K562 (cell line): Measurements from ENCODE around the gene CXCR2. TPM values are rescaled to one million over a fixed set of nuclear protein-coding genes. Genes with fewer than 3 reads are reported as not detected.

Experiments
- ARID3A ChIP-seq: IDR thresholded peaks from 2 replicates; pipeline ENCODE4 v1.6.1; 2012; ENCODE audit warnings: low read depth, low read length, improper control_type of control experiment, borderline replicate concordance
- DPF2 ChIP-seq: fragments of 450-650 bp; IDR thresholded peaks from 2 replicates; pipeline ENCODE4 v1.6.1; 2016
- E2F8 ChIP-seq: fragments of 450-650 bp; IDR thresholded peaks from 2 replicates; pipeline ENCODE4 v1.7.1; 2018; ENCODE audit warnings: mild to moderate bottlenecking, low read depth; ENCODE audit not compliant: partially characterized antibody
- FOXP1 ChIP-seq: sonication (generic); formaldehyde crosslinking; IDR thresholded peaks from 2 replicates; pipeline ENCODE4 v1.8.0; 2022; ENCODE audit warnings: mild to moderate bottlenecking, missing genetic modification reagents
- HDAC1 ChIP-seq, 2 experiments: fragments of 450-650 bp; IDR thresholded peaks; 2 replicates each; pipeline ENCODE4 v1.6.1; 2016 to 2017; ENCODE audit warnings: inconsistent platforms in 1 of 2, mild to moderate bottlenecking in 1 of 2, moderate library complexity in 1 of 2
- KAT8 ChIP-seq: fragments of 450-650 bp; IDR thresholded peaks from 2 replicates; pipeline ENCODE4 v1.6.1; 2016; ENCODE audit warnings: low read depth, mild to moderate bottlenecking
- NFIC ChIP-seq: fragments of 450-650 bp; IDR thresholded peaks from 2 replicates; pipeline ENCODE4 v1.6.1; 2017; ENCODE audit warnings: mild to moderate bottlenecking, inconsistent platforms
- PKNOX1 ChIP-seq: fragments of 450-650 bp; IDR thresholded peaks from 2 replicates; pipeline ENCODE4 v1.6.1; 2016
- POLR2AphosphoS5 ChIP-seq: IDR thresholded peaks from 2 replicates; pipeline ENCODE4 v1.6.1; 2011; ENCODE audit warnings: mild to moderate bottlenecking, low read depth, low read length, moderate library complexity; ENCODE audit not compliant: control insufficient read depth, insufficient read depth
- SMC3 ChIP-seq: conservative IDR thresholded peaks from 2 replicates; pipeline ENCODE4 v1.6.1; 2011; ENCODE audit warnings: low read depth, low read length, improper control_type of control experiment; ENCODE audit not compliant: insufficient read depth
- SP2 ChIP-seq: IDR thresholded peaks from 2 replicates; pipeline ENCODE4 v1.6.1; 2011; ENCODE audit warnings: mild to moderate bottlenecking, low read depth, low read length, moderate library complexity; ENCODE audit not compliant: poor library complexity, severe bottlenecking; ENCODE audit errors: extremely low read depth
- TAF9B ChIP-seq: fragments of 450-650 bp; IDR thresholded peaks from 2 replicates; pipeline ENCODE4 v1.6.1; 2018; ENCODE audit warnings: mild to moderate bottlenecking; ENCODE audit not compliant: partially characterized antibody
- ZBTB1 ChIP-seq: sonication (generic); formaldehyde crosslinking; IDR thresholded peaks from 2 replicates; pipeline ENCODE4 v1.8.1; 2023; ENCODE audit warnings: missing genetic modification reagents, low read depth, mild to moderate bottlenecking, borderline replicate concordance
- ZBTB43 ChIP-seq: sonication (generic); formaldehyde crosslinking; IDR thresholded peaks from 2 replicates; pipeline ENCODE4 v1.8.0; 2023; ENCODE audit warnings: mild to moderate bottlenecking, missing genetic modification reagents
- ZNF41 ChIP-seq: fragments of 250-450 bp; sonication (Bioruptor Pico); conservative IDR thresholded peaks from 2 replicates; pipeline ENCODE4 v1.4.0; 2020; ENCODE audit warnings: mild to moderate bottlenecking
- ZNF586 ChIP-seq: fragments of 450-650 bp; formaldehyde crosslinking; conservative IDR thresholded peaks from 2 replicates; pipeline ENCODE4 v1.4.0; 2020; ENCODE audit warnings: mild to moderate bottlenecking, moderate library complexity
- ZSCAN32 ChIP-seq: fragments of 450-650 bp; formaldehyde crosslinking; IDR thresholded peaks from 2 replicates; pipeline ENCODE4 v1.4.0; 2020; ENCODE audit warnings: mild to moderate bottlenecking, moderate library complexity
- polyA plus RNA-seq, 8 experiments: library from polyadenylated mRNA; depleted of rRNA in 4 of 8; stranded (reverse) in 5 of 8; unstranded in 3 of 8; fragments of >200 nt; fragmentation: Nextera tagmentation in 2 of 8; fragmentation: Illumina TruSeq in 1 of 8; extraction: Ambion mirVana in 2 of 8; extraction: Trizol in 1 of 8; gene quantifications; 2 replicates each; pipeline versions ENCODE4 v1.2.1 to v1.2.3, GENCODE V29; 2011 to 2014; ENCODE audit warnings: inconsistent platforms in 1 of 8, missing spikeins in 1 of 8
- total RNA-seq, 7 experiments: library from RNA; depleted of rRNA in 6 of 7; stranded (reverse); fragments of >200 nt in 6 of 7; fragmentation: Illumina TruSeq in 2 of 7; extraction: Trizol in 2 of 7; gene quantifications; 2 replicates each; pipeline versions ENCODE4 v1.2.1 to v1.2.3, GENCODE V29; 2011 to 2021; ENCODE audit warnings: low replicate concordance in 1 of 7

Gene CXCR2
- total and polyA plus RNA-seq, 9 of the 15 experiments (the other 6 are each of a cell fraction or from before 2014, with no cell fraction given), result not detected

GRCh38 chr2:218180467-218181114, 54.8 kb downstream of the CXCR2 start (continued):
- TF ChIP-seq NFIC (no peak), TAF9B (peak; percentile 51), ZNF41 (CRISPR knock-in tag) (no peak), FOXP1 (no peak), ZNF586 (no peak), DPF2 (0 out of 2 replicates have a peak, but pooled peaks have one; percentile 13), ZSCAN32 (no peak), POLR2AphosphoS5 (no peak), ARID3A (no peak), ZBTB1 (CRISPR knock-in tag) (no peak), E2F8 (no peak), KAT8 (no peak), HDAC1 (IDR thresholded peaks at IDR 0.05) (no peak), PKNOX1 (peak; percentile 27; the same call in 1 of the 2 replicates), SP2 (no peak), SMC3 (no peak), ZBTB43 (CRISPR knock-in tag) (no peak)
